ENCODE results near the gene SPOCK2.
"Not testable (repeated sequence)": the region's sequence is repeated elsewhere in the genome, so short reads cannot be mapped to it uniquely, and the experiment has no call there.

The SPOCK2 gene

GRCh38 chr10:72123616-72124015, 35.3 kb upstream of the SPOCK2 start:
- Histone ChIP-seq H3K27me3 (ENCODE audit: control insufficient read depth, insufficient read depth, low read length) (no peaks in the 10 kb centered on the region), H3K9ac (ENCODE audit: low read length) (no peak overlapping the region), H3K27ac (ENCODE audit: low read depth, low read length) (no peak overlapping the region), H3K36me3 (ENCODE audit: control insufficient read depth, insufficient read depth, low read length) (peaks cover 3% of the 10 kb centered on the region), H3K4me1 (ENCODE audit: control insufficient read depth, insufficient read depth, low read length) (no peaks in the 10 kb centered on the region), H3K4me3 (ENCODE audit: low read length) (no peak overlapping the region)

GRCh38 chr10:72122221-72122620, 33.9 kb upstream of the SPOCK2 start:
- Histone ChIP-seq H3K36me3 (ENCODE audit: control insufficient read depth, insufficient read depth, low read length) (peaks cover 3% of the 10 kb centered on the region), H3K4me3 (ENCODE audit: low read length) (no peak overlapping the region), H3K27ac (ENCODE audit: low read depth, low read length) (no peak overlapping the region), H3K9ac (ENCODE audit: low read length) (no peak overlapping the region), H3K4me1 (ENCODE audit: control insufficient read depth, insufficient read depth, low read length) (no peaks in the 10 kb centered on the region), H3K27me3 (ENCODE audit: control insufficient read depth, insufficient read depth, low read length) (no peaks in the 10 kb centered on the region)

GRCh38 chr10:72121389-72121788, 33.0 kb upstream of the SPOCK2 start:
- no peak overlapping the region for H3K9ac ChIP-seq (ENCODE audit: low read length)
- no peaks in the 10 kb centered on the region for H3K4me1 ChIP-seq (ENCODE audit: control insufficient read depth, insufficient read depth, low read length)
- peaks cover 3% of the 10 kb centered on the region for H3K36me3 ChIP-seq (ENCODE audit: control insufficient read depth, insufficient read depth, low read length)
- no peaks in the 10 kb centered on the region for H3K27me3 ChIP-seq (ENCODE audit: control insufficient read depth, insufficient read depth, low read length)
- no peak overlapping the region for H3K4me3 ChIP-seq (ENCODE audit: low read length)
- H3K27ac ChIP-seq (ENCODE audit: low read depth, low read length) = no peak overlapping the region

- no peak overlapping the region for H3K4me3 ChIP-seq (ENCODE audit: low read length)
- H3K36me3 ChIP-seq (ENCODE audit: control insufficient read depth, insufficient read depth, low read length) = peaks cover 3% of the 10 kb centered on the region
- no peak overlapping the region for H3K27ac ChIP-seq (ENCODE audit: low read depth, low read length)
- no peak overlapping the region for H3K9ac ChIP-seq (ENCODE audit: low read length)
- no peaks in the 10 kb centered on the region for H3K27me3 ChIP-seq (ENCODE audit: control insufficient read depth, insufficient read depth, low read length)
- H3K4me1 ChIP-seq (ENCODE audit: control insufficient read depth, insufficient read depth, low read length) = no peaks in the 10 kb centered on the region
Measured at GRCh38 chr10:72116372-72116771, 28.0 kb upstream of the SPOCK2 start.

GRCh38 chr10:72114706-72115450, 26.5 kb upstream of the SPOCK2 start:
- Histone ChIP-seq H3K36me3 (ENCODE audit: control insufficient read depth, insufficient read depth, low read length) (peaks cover 3% of the 10 kb centered on the region), H3K4me3 (ENCODE audit: low read length) (no peak overlapping the region), H3K9ac (ENCODE audit: low read length) (no peak overlapping the region), H3K27ac (ENCODE audit: low read depth, low read length) (no peak overlapping the region), H3K4me1 (ENCODE audit: control insufficient read depth, insufficient read depth, low read length) (no peaks in the 10 kb centered on the region), H3K27me3 (ENCODE audit: control insufficient read depth, insufficient read depth, low read length) (no peaks in the 10 kb centered on the region)

GRCh38 chr10:72110673-72111401, 22.5 kb upstream of the SPOCK2 start:
- no peaks in the 10 kb centered on the region for H3K27me3 ChIP-seq (ENCODE audit: control insufficient read depth, insufficient read depth, low read length)
- no peak overlapping the region for H3K27ac ChIP-seq (ENCODE audit: low read depth, low read length)
- H3K36me3 ChIP-seq (ENCODE audit: control insufficient read depth, insufficient read depth, low read length) = no peaks in the 10 kb centered on the region
- no peaks in the 10 kb centered on the region for H3K4me1 ChIP-seq (ENCODE audit: control insufficient read depth, insufficient read depth, low read length)
- H3K4me3 ChIP-seq (ENCODE audit: low read length) = no peak overlapping the region
- no peak overlapping the region for H3K9ac ChIP-seq (ENCODE audit: low read length)

GRCh38 chr10:72109636-72110157, 21.3 kb upstream of the SPOCK2 start:
- no peaks in the 10 kb centered on the region for H3K27me3 ChIP-seq (ENCODE audit: control insufficient read depth, insufficient read depth, low read length)
- no peak overlapping the region for H3K27ac ChIP-seq (ENCODE audit: low read depth, low read length)
- H3K4me3 ChIP-seq (ENCODE audit: low read length) = no peak overlapping the region
- no peak overlapping the region for H3K9ac ChIP-seq (ENCODE audit: low read length)
- H3K4me1 ChIP-seq (ENCODE audit: control insufficient read depth, insufficient read depth, low read length) = no peaks in the 10 kb centered on the region
- H3K36me3 ChIP-seq (ENCODE audit: control insufficient read depth, insufficient read depth, low read length) = no peaks in the 10 kb centered on the region

GRCh38 chr10:72108830-72109635, 20.7 kb upstream of the SPOCK2 start:
- no peak overlapping the region for H3K4me3 ChIP-seq (ENCODE audit: low read length)
- no peak overlapping the region for H3K27ac ChIP-seq (ENCODE audit: low read depth, low read length)
- H3K4me1 ChIP-seq (ENCODE audit: control insufficient read depth, insufficient read depth, low read length) = no peaks in the 10 kb centered on the region
- H3K36me3 ChIP-seq (ENCODE audit: control insufficient read depth, insufficient read depth, low read length) = no peaks in the 10 kb centered on the region
- H3K9ac ChIP-seq (ENCODE audit: low read length) = no peak overlapping the region
- no peaks in the 10 kb centered on the region for H3K27me3 ChIP-seq (ENCODE audit: control insufficient read depth, insufficient read depth, low read length)

GRCh38 chr10:72108004-72108370, 19.6 kb upstream of the SPOCK2 start:
- not testable (repeated sequence) for H3K9ac ChIP-seq (ENCODE audit: low read length); H3K4me3 ChIP-seq (ENCODE audit: low read length); H3K36me3 ChIP-seq (ENCODE audit: control insufficient read depth, insufficient read depth, low read length); H3K27ac ChIP-seq (ENCODE audit: low read depth, low read length); H3K27me3 ChIP-seq (ENCODE audit: control insufficient read depth, insufficient read depth, low read length); H3K4me1 ChIP-seq (ENCODE audit: control insufficient read depth, insufficient read depth, low read length)

GRCh38 chr10:72107325-72108003, 19.1 kb upstream of the SPOCK2 start:
- Histone ChIP-seq H3K27me3 (ENCODE audit: control insufficient read depth, insufficient read depth, low read length) (no peaks in the 10 kb centered on the region), H3K4me3 (ENCODE audit: low read length) (no peak overlapping the region), H3K36me3 (ENCODE audit: control insufficient read depth, insufficient read depth, low read length) (no peaks in the 10 kb centered on the region), H3K4me1 (ENCODE audit: control insufficient read depth, insufficient read depth, low read length) (no peaks in the 10 kb centered on the region), H3K27ac (ENCODE audit: low read depth, low read length) (no peak overlapping the region), H3K9ac (ENCODE audit: low read length) (no peak overlapping the region)

GRCh38 chr10:72106896-72107295, 18.5 kb upstream of the SPOCK2 start:
- Histone ChIP-seq H3K4me3 (ENCODE audit: low read length) (no peak overlapping the region), H3K27ac (ENCODE audit: low read depth, low read length) (no peak overlapping the region), H3K9ac (ENCODE audit: low read length) (no peak overlapping the region)

More at GRCh38 chr10:72106896-72107295, 18.5 kb upstream of the SPOCK2 start:
- H3K36me3 ChIP-seq (ENCODE audit: control insufficient read depth, insufficient read depth, low read length) = no peaks in the 10 kb centered on the region
- H3K4me1 ChIP-seq (ENCODE audit: control insufficient read depth, insufficient read depth, low read length) = no peaks in the 10 kb centered on the region
- no peaks in the 10 kb centered on the region for H3K27me3 ChIP-seq (ENCODE audit: control insufficient read depth, insufficient read depth, low read length)

Measured in rectal smooth muscle tissue (tissue), 1 donor.